Renal cortical epithelial cell (primary cell): ENCODE data around the gene TARBP1. TPM values are rescaled to one million over a fixed set of nuclear protein-coding genes. Genes with fewer than 3 reads are reported as not detected.

ENCODE experiments used
- total RNA-seq: library from RNA; depleted of rRNA; stranded (reverse); fragments of >200 nt; gene quantifications from 2 replicates; pipeline ENCODE4 v1.2.3, GENCODE V29; 2014

Gene TARBP1
- total RNA-seq, 1 donor from 2014 or later: 20.6 TPM

Other genes starting within 250 kb of the TARBP1 start
- 11.5 and 24.0 TPM in 2 replicates for gene COA6, start 105.7 kb downstream of the TARBP1 start, total RNA-seq
- 53.0 and 79.6 TPM in 2 replicates for gene IRF2BP2, start 131.0 kb upstream of the TARBP1 start, total RNA-seq